Stimulated activated CD8-positive, alpha-beta memory T cell treated with anti-CD3 and anti-CD28 coated beads, Interleukin-12 subunit alpha, Interleukin-12 subunit beta, amount 100 ng/mL, for 1 hour (primary cell): ENCODE results near the gene BEND5.

ENCODE experiments used
- DNase-seq: peaks from one replicate; pipeline ENCODE4 v3.0.0-alpha.2; 2020; ENCODE audit warnings: low read depth

Gene BEND5

DNA sequence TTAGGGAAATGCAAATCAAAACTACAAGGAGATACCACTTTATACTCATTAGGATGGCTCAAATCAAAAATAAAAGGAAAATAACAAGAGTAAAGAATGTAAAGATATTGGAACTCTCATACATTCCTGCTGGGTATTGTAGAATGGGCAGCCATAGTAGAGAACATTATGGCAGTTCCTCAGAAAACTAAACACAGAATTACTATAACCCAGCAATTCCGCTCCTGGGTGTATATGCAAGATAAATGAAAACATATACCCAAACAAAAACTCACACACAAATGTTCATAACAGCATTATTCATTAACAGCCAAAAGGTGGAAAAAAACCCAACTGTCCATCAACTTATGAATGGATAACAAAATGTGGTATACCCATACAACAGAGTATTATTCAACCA, 11.4 kb downstream of the BEND5 start:
- DNase-seq: no peak

GRCh38 chr1:48761986-48762385, 14.7 kb downstream of the BEND5 start:
- DNase-seq: no peak

- DNase-seq: no peak
Measured at GRCh38 chr1:48761411-48761810, 15.3 kb downstream of the BEND5 start.

DNA sequence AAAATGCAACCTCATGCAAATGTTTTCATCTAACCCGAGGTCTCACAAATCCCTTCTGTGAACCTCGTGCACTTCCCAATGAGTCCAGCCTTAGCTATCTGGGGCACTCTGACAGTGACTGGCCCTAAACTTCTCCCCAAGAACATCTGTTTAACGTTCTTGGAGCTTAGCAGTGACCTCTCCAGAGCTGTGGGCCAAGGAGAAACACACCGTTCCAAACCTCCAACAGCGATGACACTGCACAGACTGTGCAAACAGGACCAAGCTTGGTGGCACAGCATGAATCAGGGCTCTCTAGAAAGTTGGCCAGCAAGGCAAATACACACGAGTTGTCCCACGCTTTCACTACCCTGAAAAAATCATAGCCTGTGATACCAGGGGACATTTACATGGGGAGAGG, 15.8 kb downstream of the BEND5 start:
- DNase-seq: no peak

- DNase-seq: no peak
Measured at GRCh38 chr1:48758976-48759375, 17.7 kb downstream of the BEND5 start.

GRCh38 chr1:48757363-48757762, 19.3 kb downstream of the BEND5 start:
- DNase-seq: no peak

DNA sequence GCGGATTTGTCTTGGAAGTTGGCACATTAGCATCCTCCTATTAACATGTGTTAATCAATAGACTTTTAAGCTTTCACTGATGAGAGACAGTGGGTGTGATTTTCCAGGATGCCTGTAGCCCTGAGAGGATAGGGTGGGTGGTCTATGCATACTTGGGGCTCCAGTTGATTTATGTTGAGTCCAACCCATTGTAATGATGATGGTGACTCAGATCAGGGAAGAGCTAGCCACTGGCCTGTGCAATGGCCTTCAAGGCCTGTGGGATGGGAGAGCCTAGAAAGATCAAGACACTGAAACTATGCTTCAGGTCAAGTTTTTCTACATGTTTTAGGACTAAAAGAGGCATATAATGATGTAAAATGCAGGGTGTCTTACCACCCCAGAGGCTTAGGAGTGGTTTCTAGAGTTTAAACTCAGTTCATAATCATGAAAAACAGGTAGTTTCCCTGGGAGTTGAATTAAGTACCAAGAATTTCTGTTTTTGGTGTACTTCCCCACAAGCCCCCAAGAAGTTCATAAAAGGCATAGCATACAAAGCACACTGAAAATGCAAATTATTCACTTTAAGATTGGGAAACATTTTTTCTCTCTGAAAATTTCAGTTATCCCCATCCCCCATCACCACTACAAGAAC, 19.9 kb downstream of the BEND5 start:
- DNase-seq: no peak

DNA sequence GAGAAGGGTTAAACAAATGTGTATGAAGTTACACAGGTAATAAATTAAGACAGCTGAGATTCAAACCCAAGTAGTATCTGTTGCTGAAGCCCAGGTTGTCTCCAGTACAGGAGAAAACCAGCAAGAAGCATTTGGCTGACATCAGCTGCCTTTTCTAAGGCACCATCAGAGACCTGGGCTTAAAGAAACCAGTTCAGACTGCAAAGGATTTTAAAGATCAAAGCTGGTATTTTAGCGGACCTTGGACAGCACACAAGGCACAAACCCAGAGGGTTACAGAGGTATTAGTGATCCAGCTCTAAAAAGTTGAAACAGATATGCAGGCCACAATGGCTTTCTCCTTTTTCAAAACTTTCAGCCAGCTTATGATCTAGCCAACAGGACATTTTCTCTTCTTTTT, 23.4 kb downstream of the BEND5 start:
- no peak for DNase-seq

DNA sequence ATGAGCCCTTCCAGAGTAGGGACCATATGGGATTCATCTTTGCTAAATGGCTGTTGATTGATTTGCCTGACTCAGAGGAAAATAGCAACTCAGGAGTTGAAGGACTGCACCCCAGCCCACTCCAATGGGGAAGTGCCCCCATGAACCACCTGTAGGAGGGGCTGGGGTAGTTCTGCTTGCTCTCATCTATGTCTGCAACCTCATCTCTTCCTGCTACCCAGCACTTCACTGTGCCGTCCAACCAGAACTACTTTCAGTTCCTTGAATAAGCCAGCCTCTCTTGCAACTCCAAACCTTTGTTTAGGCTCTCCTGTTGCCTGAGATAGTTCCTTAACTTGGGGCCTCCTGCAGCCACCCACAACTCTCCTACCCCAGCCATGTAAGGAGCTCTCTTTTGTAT, 26.6 kb downstream of the BEND5 start:
- DNase-seq: no peak

- DNase-seq: no peak
Measured at GRCh38 chr1:48749068-48749467, 27.6 kb downstream of the BEND5 start.

- no peak for DNase-seq
Measured at GRCh38 chr1:48746906-48747305, 29.8 kb downstream of the BEND5 start.

DNA sequence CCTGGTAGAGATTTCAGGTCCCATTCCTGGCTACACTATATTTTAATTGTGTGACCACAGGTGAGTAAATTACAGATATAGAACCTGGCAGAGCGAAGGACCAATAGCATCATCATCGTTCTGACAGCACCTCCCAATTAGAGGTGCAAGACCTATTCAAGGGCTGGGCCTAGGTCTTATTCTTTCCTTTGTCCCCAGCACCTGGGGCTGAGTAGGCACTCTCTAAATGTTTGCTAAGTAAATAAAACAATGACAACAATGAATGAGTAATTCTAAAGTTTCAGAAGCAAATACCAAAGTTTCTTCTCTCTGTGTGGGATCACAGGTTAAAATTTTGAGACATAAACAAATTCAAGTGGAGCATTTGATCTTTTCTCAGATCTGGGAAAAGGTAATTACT, 32.7 kb downstream of the BEND5 start:
- no peak for DNase-seq

DNA sequence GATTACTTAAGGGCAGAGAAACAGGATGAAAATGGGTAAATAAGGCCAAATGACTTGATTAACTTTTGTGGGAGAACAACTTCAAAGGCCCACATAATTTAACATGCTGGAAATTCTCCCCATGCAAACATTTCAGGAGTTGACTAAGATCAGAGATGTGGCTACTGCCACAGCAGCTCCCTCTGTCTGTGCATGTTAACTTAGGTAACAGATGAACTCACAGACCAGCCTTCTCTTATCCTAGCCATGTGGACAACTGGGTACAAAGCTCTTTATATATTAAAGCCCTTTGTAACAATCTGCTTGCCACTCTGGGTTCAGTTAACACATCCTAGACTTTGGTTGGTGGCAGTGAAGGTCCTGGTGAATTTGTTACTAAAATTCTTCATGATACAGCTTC, 33.2 kb downstream of the BEND5 start:
- DNase-seq: no peak

DNA sequence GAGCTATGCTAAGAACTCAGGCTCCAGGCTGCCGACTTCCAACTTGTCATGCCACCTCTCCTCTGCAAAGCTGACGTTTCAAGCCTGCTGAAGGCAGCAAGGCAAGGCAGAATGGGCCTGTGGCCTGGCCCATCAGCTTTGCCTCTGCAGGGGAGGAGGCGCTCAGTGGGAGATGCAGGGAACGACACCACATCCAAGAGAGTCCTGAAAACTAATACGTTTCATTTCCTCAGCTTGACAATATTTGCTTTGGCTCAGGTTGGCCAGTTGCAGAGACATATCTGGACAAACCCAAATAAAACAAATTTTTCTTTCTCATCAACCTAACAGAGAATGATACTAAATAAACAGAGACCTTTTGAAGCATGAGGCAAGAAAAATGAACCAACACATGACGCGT, 35.3 kb downstream of the BEND5 start:
- DNase-seq: no peak

GRCh38 chr1:48740621-48741020, 36.1 kb downstream of the BEND5 start:
- no peak for DNase-seq

DNA sequence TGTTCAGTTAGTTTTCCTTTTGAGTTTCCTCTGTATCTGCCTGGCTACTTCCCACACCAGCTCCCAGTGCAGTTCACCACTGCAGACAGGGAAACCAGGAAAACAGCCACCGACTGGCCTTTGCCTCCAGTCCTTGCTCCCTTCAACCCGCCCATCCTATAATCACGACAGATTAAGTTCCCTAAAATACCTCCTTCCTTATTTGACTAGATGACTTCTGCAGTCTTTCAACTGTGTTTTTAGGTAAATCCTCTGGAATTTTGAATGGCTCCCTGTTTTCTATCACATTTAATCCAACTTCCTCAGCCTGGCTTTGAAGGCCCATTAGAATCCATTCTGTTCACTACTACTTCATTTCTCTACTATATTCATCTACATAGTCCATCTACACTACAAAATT, 37.6 kb downstream of the BEND5 start:
- DNase-seq: no peak

DNA sequence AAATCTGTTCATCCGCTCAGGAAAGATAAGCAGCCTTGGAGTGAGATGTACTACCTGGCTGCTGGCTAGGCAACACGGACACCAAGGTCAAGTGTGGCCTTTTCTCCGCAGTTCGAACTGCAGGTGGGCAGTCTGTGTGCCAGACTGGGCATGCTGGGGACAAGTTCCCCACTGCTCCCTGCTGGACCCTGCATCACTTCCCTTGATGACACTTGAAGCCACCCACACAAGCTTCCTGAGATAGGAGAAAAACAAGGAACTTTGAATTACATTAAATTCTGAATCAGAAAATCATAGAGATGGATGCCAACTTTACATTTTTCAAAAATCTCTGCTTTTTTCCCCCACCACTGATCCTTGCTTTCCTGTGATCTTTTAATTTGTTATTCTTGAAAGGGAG, 38.3 kb downstream of the BEND5 start:
- no peak for DNase-seq

- DNase-seq: no peak
Measured at GRCh38 chr1:48735796-48736195, 40.9 kb downstream of the BEND5 start.

GRCh38 chr1:48730164-48730910, 46.4 kb downstream of the BEND5 start:
- no peak for DNase-seq

DNA sequence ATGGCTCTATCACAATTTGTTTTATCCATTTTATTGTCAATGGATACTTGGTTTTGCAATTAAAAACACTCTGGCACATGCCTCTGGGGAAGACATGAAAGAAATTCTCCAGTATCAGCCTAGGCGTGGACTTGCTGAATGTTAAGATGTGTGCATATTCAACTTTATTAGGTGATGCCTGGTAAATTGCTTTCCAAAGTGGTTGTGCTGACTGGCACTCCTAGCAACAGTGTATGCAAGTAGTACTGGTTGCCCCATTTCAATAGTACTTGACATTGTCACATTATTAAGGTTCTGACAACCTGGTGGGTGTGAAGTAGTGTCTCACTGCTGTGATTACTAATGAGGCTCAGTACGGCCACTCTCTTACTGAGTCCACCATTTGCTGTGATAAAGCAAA, 48.1 kb downstream of the BEND5 start:
- DNase-seq: no peak

- DNase-seq: no peak
Measured at GRCh38 chr1:48726557-48727215, 50.0 kb downstream of the BEND5 start.

GRCh38 chr1:48726139-48726538, 50.6 kb downstream of the BEND5 start:
- no peak for DNase-seq

GRCh38 chr1:48725341-48726046, 51.2 kb downstream of the BEND5 start:
- DNase-seq: no peak
